ENCODE results near the gene ST6GALNAC3.

The ST6GALNAC3 gene

GRCh38 chr1:76352741-76353435 is 278.3 kb downstream of the ST6GALNAC3 start:
- no peak overlapping the region for H3K27ac ChIP-seq
- H3K4me2 ChIP-seq, result no peak overlapping the region
- no peaks in the 10 kb centered on the region for H3K36me3 ChIP-seq
- TF ChIP-seq Cebpa-rat (IDR thresholded peaks at IDR 0.05), result no peak
- no peak overlapping the region for H3K9ac ChIP-seq
- no peaks in the 10 kb centered on the region for H4K20me1 ChIP-seq
- H3K9me3 ChIP-seq, result no peaks in the 10 kb centered on the region
- H3K27me3 ChIP-seq, result no peaks in the 10 kb centered on the region
- no peak overlapping the region for H3K4me3 ChIP-seq
- H3K4me1 ChIP-seq, result no peaks in the 10 kb centered on the region

- H3K4me1 ChIP-seq, result no peaks in the 10 kb centered on the region
- no peaks in the 10 kb centered on the region for H3K9me3 ChIP-seq
- no peak overlapping the region for H3K9ac ChIP-seq
- H3K27me3 ChIP-seq, result no peaks in the 10 kb centered on the region
- H3K4me2 ChIP-seq, result no peak overlapping the region
- H3K4me3 ChIP-seq, result no peak overlapping the region
- no peaks in the 10 kb centered on the region for H3K36me3 ChIP-seq
- H3K27ac ChIP-seq, result no peak overlapping the region
- no peaks in the 10 kb centered on the region for H4K20me1 ChIP-seq
- no peak for TF ChIP-seq Cebpa-rat (IDR thresholded peaks at IDR 0.05)
Measured at GRCh38 chr1:76354236-76354635, 279.7 kb downstream of the ST6GALNAC3 start.

- Histone ChIP-seq H3K36me3 (no peaks in the 10 kb centered on the region), H3K27ac (no peak overlapping the region), H3K4me2 (no peak overlapping the region), H3K9ac (no peak overlapping the region), H3K9me3 (no peaks in the 10 kb centered on the region), H3K27me3 (no peaks in the 10 kb centered on the region), H3K4me3 (no peak overlapping the region), H4K20me1 (no peaks in the 10 kb centered on the region), H3K4me1 (no peaks in the 10 kb centered on the region)
- no peak for TF ChIP-seq Cebpa-rat (IDR thresholded peaks at IDR 0.05)
Measured at GRCh38 chr1:76366726-76367125, 292.2 kb downstream of the ST6GALNAC3 start.

GRCh38 chr1:76371941-76372340 is 297.4 kb downstream of the ST6GALNAC3 start:
- no peaks in the 10 kb centered on the region for H3K36me3 ChIP-seq
- H3K4me2 ChIP-seq, result no peak overlapping the region
- no peak for TF ChIP-seq Cebpa-rat (IDR thresholded peaks at IDR 0.05)
- H3K9ac ChIP-seq, result no peak overlapping the region
- H3K27me3 ChIP-seq, result no peaks in the 10 kb centered on the region
- peaks cover under 1% of the 10 kb centered on the region for H3K4me1 ChIP-seq
- no peak overlapping the region for H3K27ac ChIP-seq
- no peaks in the 10 kb centered on the region for H3K9me3 ChIP-seq
- no peaks in the 10 kb centered on the region for H4K20me1 ChIP-seq
- no peak overlapping the region for H3K4me3 ChIP-seq

- Histone ChIP-seq H3K4me2 (no peak overlapping the region), H3K4me3 (no peak overlapping the region), H3K27me3 (no peaks in the 10 kb centered on the region), H3K9ac (no peak overlapping the region), H3K27ac (no peak overlapping the region), H3K9me3 (no peaks in the 10 kb centered on the region), H3K36me3 (no peaks in the 10 kb centered on the region), H4K20me1 (no peaks in the 10 kb centered on the region), H3K4me1 (peaks cover 8% of the 10 kb centered on the region)
- no peak for TF ChIP-seq Cebpa-rat (IDR thresholded peaks at IDR 0.05)
Measured at GRCh38 chr1:76374086-76374485, 299.5 kb downstream of the ST6GALNAC3 start.

GRCh38 chr1:76377247-76377646 is 302.7 kb downstream of the ST6GALNAC3 start:
- no peak for TF ChIP-seq Cebpa-rat (IDR thresholded peaks at IDR 0.05)
- Histone ChIP-seq H3K27me3 (no peaks in the 10 kb centered on the region), H4K20me1 (no peaks in the 10 kb centered on the region), H3K9ac (no peak overlapping the region), H3K4me1 (peaks cover 8% of the 10 kb centered on the region), H3K27ac (no peak overlapping the region), H3K4me2 (peak overlapping the region; percentile 16; the same call in 1 of the 2 replicates), H3K36me3 (no peaks in the 10 kb centered on the region), H3K9me3 (no peaks in the 10 kb centered on the region), H3K4me3 (no peak overlapping the region)

GRCh38 chr1:76379506-76379905 is 305.0 kb downstream of the ST6GALNAC3 start:
- no peaks in the 10 kb centered on the region for H3K9me3 ChIP-seq
- no peak overlapping the region for H3K9ac ChIP-seq
- H3K27ac ChIP-seq, result no peak overlapping the region
- no peak for TF ChIP-seq Cebpa-rat (IDR thresholded peaks at IDR 0.05)
- H4K20me1 ChIP-seq, result no peaks in the 10 kb centered on the region
- no peaks in the 10 kb centered on the region for H3K27me3 ChIP-seq
- H3K4me3 ChIP-seq, result no peak overlapping the region
- H3K4me2 ChIP-seq, result no peak overlapping the region
- no peaks in the 10 kb centered on the region for H3K36me3 ChIP-seq
- peaks cover 8% of the 10 kb centered on the region for H3K4me1 ChIP-seq

GRCh38 chr1:76381450-76382097 is 307.0 kb downstream of the ST6GALNAC3 start:
- Histone ChIP-seq H3K36me3 (no peaks in the 10 kb centered on the region), H3K9ac (no peak overlapping the region), H3K4me2 (no peak overlapping the region), H3K4me1 (peaks cover 8% of the 10 kb centered on the region), H3K27me3 (no peaks in the 10 kb centered on the region), H4K20me1 (no peaks in the 10 kb centered on the region), H3K9me3 (no peaks in the 10 kb centered on the region), H3K4me3 (no peak overlapping the region), H3K27ac (no peak overlapping the region)
- TF ChIP-seq Cebpa-rat (IDR thresholded peaks at IDR 0.05), result no peak

GRCh38 chr1:76388261-76388660 is 313.7 kb downstream of the ST6GALNAC3 start:
- Histone ChIP-seq H3K27ac (no peak overlapping the region), H3K27me3 (no peaks in the 10 kb centered on the region), H3K36me3 (no peaks in the 10 kb centered on the region), H3K4me2 (no peak overlapping the region), H3K4me3 (no peak overlapping the region), H3K4me1 (no peaks in the 10 kb centered on the region), H3K9ac (no peak overlapping the region), H3K9me3 (no peaks in the 10 kb centered on the region), H4K20me1 (no peaks in the 10 kb centered on the region)
- no peak for TF ChIP-seq Cebpa-rat (IDR thresholded peaks at IDR 0.05)

GRCh38 chr1:76390456-76390855 is 315.9 kb downstream of the ST6GALNAC3 start:
- Histone ChIP-seq H3K9me3 (no peaks in the 10 kb centered on the region), H3K27ac (no peak overlapping the region), H3K36me3 (no peaks in the 10 kb centered on the region), H4K20me1 (no peaks in the 10 kb centered on the region), H3K27me3 (no peaks in the 10 kb centered on the region), H3K4me1 (no peaks in the 10 kb centered on the region), H3K4me3 (no peak overlapping the region), H3K9ac (no peak overlapping the region), H3K4me2 (no peak overlapping the region)
- TF ChIP-seq Cebpa-rat (IDR thresholded peaks at IDR 0.05), result no peak
